ENCODE results near the gene APH1B.

DNA sequence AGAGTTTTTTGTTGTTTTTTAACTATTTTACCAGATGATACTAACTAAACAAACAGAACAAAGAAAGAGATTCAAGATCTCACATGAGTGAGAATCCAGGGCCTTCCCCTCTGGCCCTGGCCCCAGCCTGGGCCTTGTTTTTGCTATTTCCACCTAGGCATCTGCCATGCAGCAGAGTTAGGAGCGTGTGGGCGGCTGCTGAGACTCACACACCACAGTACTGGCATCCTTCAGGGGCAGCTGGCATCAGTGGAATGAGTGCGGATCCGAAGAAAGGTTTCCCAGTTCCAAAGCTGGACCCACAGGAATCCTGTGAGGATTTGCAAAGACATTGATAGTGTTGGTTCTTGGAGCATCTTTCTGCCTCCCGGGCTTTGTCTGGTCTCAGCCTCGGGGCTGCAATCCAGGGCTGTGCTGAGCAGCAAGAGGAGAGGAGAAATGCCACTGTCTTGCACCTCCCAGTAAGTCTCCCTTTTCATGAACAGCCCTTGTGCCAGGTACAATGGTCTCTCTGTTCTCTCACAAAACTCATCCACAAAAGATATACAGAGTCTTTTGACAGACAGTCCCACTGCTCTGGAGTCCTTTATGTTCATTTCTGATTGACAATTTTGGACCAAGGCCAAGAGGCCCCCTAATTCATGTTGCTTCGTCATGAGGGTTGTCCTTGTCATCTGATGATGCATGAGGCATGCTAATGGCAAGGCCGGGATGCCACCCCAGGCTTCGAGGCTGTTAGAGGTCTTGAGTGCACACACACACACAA lies 46.6 kb downstream of the APH1B start:
- TF ChIP-seq FOXM1 (IDR thresholded peaks at IDR 0.05; ENCODE audit: borderline replicate concordance) (no peak), NFRKB (IDR thresholded peaks at IDR 0.05) (no peak), ARNT (IDR thresholded peaks at IDR 0.05) (no peak), BHLHE40 (IDR thresholded peaks at IDR 0.05; ENCODE audit: borderline replicate concordance) (no peak), SP1 (IDR thresholded peaks at IDR 0.05) (no peak), ZNF384 (IDR thresholded peaks at IDR 0.05) (no peak)

All from HEK293T (cell line).